Neutrophil (primary cell): ENCODE measurements around the gene PITX2.

ENCODE experiments used
- H3K27ac ChIP-seq: fragments of 200-600 bp; sonication (generic); 2 replicates; pipeline ENCODE4 v1.5.1; 2016; ENCODE audit warnings: mild to moderate bottlenecking, moderate library complexity
- H3K27me3 ChIP-seq: fragments of 200-600 bp; sonication (generic); 2 replicates; pipeline ENCODE4 v1.6.0; 2016; ENCODE audit warnings: mild to moderate bottlenecking
- H3K36me3 ChIP-seq: fragments of 200-600 bp; sonication (generic); 2 replicates; pipeline ENCODE4 v1.5.1; 2017
- H3K4me1 ChIP-seq, 2 experiments: fragments of 200-600 bp in 1 of 2; sonication (generic) in 1 of 2; 1 replicate in 1 of 2; 2 replicates in 1 of 2; pipeline versions ENCODE4 v1.5.1 to v1.6.1; 2013 to 2016; ENCODE audit warnings: low read depth in 1 of 2, low read length in 1 of 2, mild to moderate bottlenecking in 1 of 2, moderate library complexity in 1 of 2; ENCODE audit not compliant: control insufficient read depth in 1 of 2, insufficient read depth in 1 of 2
- H3K4me3 ChIP-seq, 2 experiments: fragments of 200-600 bp in 1 of 2; sonication (generic) in 1 of 2; 1 replicate in 1 of 2; 2 replicates in 1 of 2; pipeline ENCODE4 v1.5.1; 2013 to 2016; ENCODE audit warnings: low read depth in 1 of 2, low read length in 1 of 2, mild to moderate bottlenecking in 1 of 2, moderate library complexity in 1 of 2
- H3K9me3 ChIP-seq: fragments of 200-600 bp; sonication (generic); 2 replicates; pipeline ENCODE4 v1.5.1; 2016
- CTCF ChIP-seq: fragments of 200-600 bp; sonication (generic); IDR thresholded peaks from 2 replicates; pipeline ENCODE4 v1.5.1; 2016; ENCODE audit warnings: antibody characterized with exemption

PITX2 gene

GRCh38 chr4:110635163-110635865 is 12.4 kb upstream of the PITX2 start:
- peaks cover 100% of the 10 kb centered on the region for H3K27me3 ChIP-seq
- no peaks in the 10 kb centered on the region for H3K9me3 ChIP-seq
- H3K36me3 ChIP-seq = no peaks in the 10 kb centered on the region
- no peak overlapping the region for H3K27ac ChIP-seq
- TF ChIP-seq CTCF = no peak
- no peak overlapping the region for H3K4me3 ChIP-seq
- H3K4me1 ChIP-seq = peaks cover 0 to 8% of the 10 kb centered on the region in 2 experiments

GRCh38 chr4:110634350-110635162 is 11.7 kb upstream of the PITX2 start:
- H3K27me3 ChIP-seq = peaks cover 100% of the 10 kb centered on the region
- H3K4me3 ChIP-seq = no peak overlapping the region
- H3K9me3 ChIP-seq = no peaks in the 10 kb centered on the region
- no peaks in the 10 kb centered on the region for H3K36me3 ChIP-seq
- H3K27ac ChIP-seq = no peak overlapping the region
- no peak for TF ChIP-seq CTCF
- H3K4me1 ChIP-seq = peaks cover 0 to 8% of the 10 kb centered on the region in 2 experiments

GRCh38 chr4:110633358-110634341 is 10.8 kb upstream of the PITX2 start:
- H3K4me1 ChIP-seq = peaks cover 0 to 8% of the 10 kb centered on the region in 2 experiments
- no peaks in the 10 kb centered on the region for H3K9me3 ChIP-seq
- no peak overlapping the region for H3K27ac ChIP-seq
- no peaks in the 10 kb centered on the region for H3K36me3 ChIP-seq
- no peak overlapping the region for H3K4me3 ChIP-seq
- no peak for TF ChIP-seq CTCF
- peaks cover 100% of the 10 kb centered on the region for H3K27me3 ChIP-seq

GRCh38 chr4:110632506-110633357 is 9.9 kb upstream of the PITX2 start:
- Histone ChIP-seq H3K36me3 (no peaks in the 10 kb centered on the region), H3K4me1 (peaks cover 0 to 8% of the 10 kb centered on the region in 2 experiments), H3K9me3 (no peaks in the 10 kb centered on the region), H3K27me3 (peaks cover 100% of the 10 kb centered on the region), H3K27ac (no peak overlapping the region), H3K4me3 (no peak overlapping the region)
- no peak for TF ChIP-seq CTCF
